GM12865 (cell line): ENCODE results near the gene UNC13C.
"Not testable (repeated sequence)": the region's sequence is repeated elsewhere in the genome, so short reads cannot be mapped to it uniquely, and the experiment has no call there.

ENCODE experiments used
- DNase-seq: peaks from one replicate; pipeline ENCODE4 v3.0.0; 2010; ENCODE audit warnings: low read depth
- H3K4me3 ChIP-seq: 2 replicates; pipeline ENCODE4 v1.5.1; 2011; ENCODE audit warnings: mild to moderate bottlenecking, low read depth, low read length, control low read depth
- CTCF ChIP-seq: IDR thresholded peaks from 2 replicates; pipeline ENCODE4 v1.5.1; 2011; ENCODE audit warnings: low read length, control low read depth, low read depth, inconsistent platforms; ENCODE audit not compliant: insufficient read depth; ENCODE audit errors: missing control alignments

The UNC13C gene

GRCh38 chr15:54374184-54374952 is 396.1 kb downstream of the UNC13C start:
- TF ChIP-seq CTCF = no peak
- no peak overlapping the region for H3K4me3 ChIP-seq
- no peak for DNase-seq

GRCh38 chr15:54387799-54388198 is 409.6 kb downstream of the UNC13C start:
- no peak for DNase-seq
- no peak overlapping the region for H3K4me3 ChIP-seq
- TF ChIP-seq CTCF = no peak

- H3K4me3 ChIP-seq = no peak overlapping the region
- no peak for DNase-seq
- TF ChIP-seq CTCF = no peak
Observed at GRCh38 chr15:54388746-54389145, 410.5 kb downstream of the UNC13C start.

GRCh38 chr15:54410481-54410880 is 432.2 kb downstream of the UNC13C start:
- H3K4me3 ChIP-seq = no peak overlapping the region
- no peak for DNase-seq
- TF ChIP-seq CTCF = no peak

- no peak overlapping the region for H3K4me3 ChIP-seq
- TF ChIP-seq CTCF = no peak
- DNase-seq = no peak
Observed at GRCh38 chr15:54424171-54424570, 445.9 kb downstream of the UNC13C start.

GRCh38 chr15:54428596-54428995 is 450.4 kb downstream of the UNC13C start:
- H3K4me3 ChIP-seq = no peak overlapping the region
- DNase-seq = no peak
- TF ChIP-seq CTCF = no peak

GRCh38 chr15:54450288-54450687 is 472.0 kb downstream of the UNC13C start:
- not testable (repeated sequence) for DNase-seq, H3K4me3 ChIP-seq

- no peak overlapping the region for H3K4me3 ChIP-seq
- TF ChIP-seq CTCF = no peak
- DNase-seq = no peak
Observed at GRCh38 chr15:54456413-54456812, 478.2 kb downstream of the UNC13C start.
